GM20000 (cell line): Measurements from ENCODE around the gene KIAA1671.

ENCODE experiments used
- DNase-seq: peaks from one replicate; pipeline ENCODE4 v3.0.0; 2012; ENCODE audit warnings: low spot score
- TF ChIP-seq, protein P1 (sequence below): IDR thresholded peaks from 2 replicates; pipeline ENCODE4 v1.5.1; 2012; ENCODE audit warnings: mild to moderate bottlenecking, control low read depth; ENCODE audit errors: extremely low read depth, missing control alignments

The KIAA1671 gene

DNA sequence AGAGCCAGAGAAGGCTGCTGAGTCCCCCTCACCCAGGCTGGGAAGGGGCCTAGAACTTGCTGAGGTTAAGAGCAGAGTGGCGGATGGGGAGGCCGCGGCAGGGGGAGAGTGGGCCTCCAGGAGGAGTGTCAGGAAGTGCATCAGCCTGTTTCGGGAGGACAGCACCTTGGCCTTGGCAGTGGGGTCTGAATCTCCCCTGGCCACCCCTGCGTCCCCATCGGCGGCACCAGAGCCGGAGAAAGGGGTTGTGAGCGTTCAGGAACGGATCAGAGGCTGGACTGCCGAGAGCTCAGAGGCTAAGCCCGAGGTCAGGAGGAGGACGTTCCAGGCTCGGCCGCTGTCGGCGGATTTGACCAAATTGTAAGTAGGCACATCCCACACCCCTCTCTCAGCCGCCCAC lies 76.7 kb downstream of the KIAA1671 start:
- TF ChIP-seq, protein P1, sequence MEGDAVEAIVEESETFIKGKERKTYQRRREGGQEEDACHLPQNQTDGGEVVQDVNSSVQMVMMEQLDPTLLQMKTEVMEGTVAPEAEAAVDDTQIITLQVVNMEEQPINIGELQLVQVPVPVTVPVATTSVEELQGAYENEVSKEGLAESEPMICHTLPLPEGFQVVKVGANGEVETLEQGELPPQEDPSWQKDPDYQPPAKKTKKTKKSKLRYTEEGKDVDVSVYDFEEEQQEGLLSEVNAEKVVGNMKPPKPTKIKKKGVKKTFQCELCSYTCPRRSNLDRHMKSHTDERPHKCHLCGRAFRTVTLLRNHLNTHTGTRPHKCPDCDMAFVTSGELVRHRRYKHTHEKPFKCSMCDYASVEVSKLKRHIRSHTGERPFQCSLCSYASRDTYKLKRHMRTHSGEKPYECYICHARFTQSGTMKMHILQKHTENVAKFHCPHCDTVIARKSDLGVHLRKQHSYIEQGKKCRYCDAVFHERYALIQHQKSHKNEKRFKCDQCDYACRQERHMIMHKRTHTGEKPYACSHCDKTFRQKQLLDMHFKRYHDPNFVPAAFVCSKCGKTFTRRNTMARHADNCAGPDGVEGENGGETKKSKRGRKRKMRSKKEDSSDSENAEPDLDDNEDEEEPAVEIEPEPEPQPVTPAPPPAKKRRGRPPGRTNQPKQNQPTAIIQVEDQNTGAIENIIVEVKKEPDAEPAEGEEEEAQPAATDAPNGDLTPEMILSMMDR: no peak
- DNase-seq: no peak

DNA sequence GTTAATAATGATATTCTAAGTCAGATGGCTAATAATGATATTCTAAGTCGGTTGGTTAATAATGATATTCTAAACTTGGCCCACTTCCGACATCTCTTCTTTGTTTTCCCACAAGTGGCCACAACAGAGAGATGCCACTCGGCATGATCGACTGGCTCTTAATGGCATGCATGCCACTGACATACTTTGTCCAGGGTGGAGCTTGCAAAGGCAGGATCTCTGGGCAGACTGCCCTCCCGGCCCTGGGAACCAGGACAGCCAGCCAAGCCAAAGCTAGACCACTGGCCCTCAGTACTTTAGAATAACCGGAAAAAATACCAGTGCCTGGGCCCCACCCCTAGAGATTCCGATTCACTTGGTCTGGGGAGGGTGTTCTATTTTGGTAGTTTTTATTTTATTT lies 78.1 kb downstream of the KIAA1671 start:
- TF ChIP-seq, protein P1: no peak
- no peak for DNase-seq

DNA sequence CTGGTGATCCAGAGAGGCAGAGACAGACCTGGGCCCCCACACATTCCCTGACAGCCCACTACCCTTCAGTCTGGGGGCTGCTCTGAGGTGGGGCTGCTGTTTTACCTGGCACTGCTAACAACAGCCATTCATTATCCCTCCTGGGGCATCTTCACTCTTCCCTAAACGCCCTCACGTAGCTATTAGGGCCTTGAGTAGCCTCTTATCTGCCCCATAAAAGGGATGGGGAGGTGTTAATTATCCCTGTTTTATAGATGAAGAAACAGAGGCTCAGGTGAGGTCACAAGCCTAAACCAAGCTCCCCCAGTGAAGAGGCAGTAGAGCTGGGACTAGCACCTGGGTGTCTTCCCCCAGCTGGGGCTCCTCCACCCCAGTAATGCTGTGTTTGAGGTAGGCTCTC lies 79.5 kb downstream of the KIAA1671 start:
- DNase-seq: no peak
- TF ChIP-seq, protein P1: no peak

DNA sequence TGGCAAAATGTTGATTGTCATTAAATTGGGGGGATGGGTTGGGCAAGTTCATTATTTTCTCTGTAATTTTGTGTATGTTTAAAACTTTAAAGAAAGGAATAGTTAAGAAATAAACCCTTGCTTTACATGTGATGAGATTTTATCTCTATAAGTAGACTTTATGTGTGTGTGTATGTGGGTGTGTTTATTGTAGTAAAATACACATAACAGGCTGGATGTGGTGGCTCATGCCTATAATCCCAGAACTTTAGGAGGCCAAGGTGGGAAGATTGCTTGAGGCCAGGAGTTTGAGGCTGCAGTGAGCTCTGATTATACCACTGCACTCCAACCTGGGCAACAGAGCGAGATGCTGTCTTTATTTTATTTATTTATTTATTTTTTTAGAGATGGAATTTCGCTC lies 83.2 kb downstream of the KIAA1671 start:
- DNase-seq: no peak
- TF ChIP-seq, protein P1: no peak

DNA sequence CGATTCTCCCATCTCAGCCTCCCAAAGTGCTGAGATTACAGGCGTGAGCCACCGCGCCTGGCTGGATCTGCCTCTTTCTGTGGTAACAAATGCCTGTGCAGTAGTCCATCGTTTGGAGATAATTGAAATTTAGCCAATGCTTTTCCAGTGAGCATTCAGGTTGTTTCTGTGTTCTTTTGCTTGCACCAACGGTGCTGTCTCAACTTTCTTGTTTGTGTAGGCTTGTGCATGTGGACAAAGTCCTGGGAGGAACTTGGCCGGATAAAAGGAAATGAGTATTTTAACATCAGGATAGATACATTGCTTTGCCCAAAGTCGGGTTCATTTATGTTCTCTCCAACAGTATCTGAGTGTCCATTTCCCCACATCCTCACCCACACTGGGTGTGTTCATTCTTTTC lies 85.7 kb downstream of the KIAA1671 start:
- DNase-seq: no peak
- TF ChIP-seq, protein P1: no peak

DNA sequence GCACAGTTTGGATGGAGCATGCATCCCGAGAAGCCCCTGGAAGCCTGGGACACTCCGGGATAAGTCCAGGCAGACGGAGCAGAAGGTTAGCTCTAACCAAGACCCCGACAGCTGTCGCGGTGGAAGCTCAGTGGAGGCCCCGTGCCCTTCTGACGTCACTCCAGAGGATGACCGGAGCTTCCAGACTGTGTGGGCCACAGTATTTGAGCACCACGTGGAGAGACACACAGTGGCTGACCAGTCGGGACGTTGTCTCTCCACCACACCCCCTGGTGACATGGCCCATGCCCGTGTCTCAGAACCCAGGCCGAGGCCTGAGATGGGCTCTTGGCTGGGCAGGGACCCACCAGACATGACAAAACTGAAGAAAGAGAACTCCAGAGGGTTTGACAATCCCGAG lies 86.3 kb downstream of the KIAA1671 start:
- TF ChIP-seq, protein P1: no peak
- no peak for DNase-seq

DNA sequence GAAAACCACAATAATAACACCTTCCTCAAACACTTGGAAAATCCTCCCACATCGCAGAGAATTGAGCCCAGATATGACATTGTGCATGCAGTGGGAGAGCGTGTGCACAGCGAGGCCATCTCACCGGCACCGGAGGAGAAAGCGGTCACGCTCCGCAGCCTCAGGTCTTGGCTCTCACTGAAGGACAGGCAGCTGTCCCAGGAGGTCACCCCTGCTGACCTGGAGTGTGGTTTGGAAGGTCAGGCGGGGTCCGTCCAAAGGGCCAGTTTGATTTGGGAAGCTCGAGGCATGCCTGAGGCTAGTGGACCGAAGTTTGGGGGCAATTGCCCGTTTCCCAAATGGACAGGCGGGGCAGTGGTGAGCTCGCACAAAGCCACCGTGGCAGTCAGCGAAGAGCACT lies 86.7 kb downstream of the KIAA1671 start:
- no peak for DNase-seq
- TF ChIP-seq, protein P1: no peak
